K562 (cell line): ENCODE measurements around the gene PSME4. TPM values are rescaled to one million over a fixed set of nuclear protein-coding genes. Genes with fewer than 3 reads are reported as not detected.
A peak's percentile ranks its signal among the peaks of the same experiment; 100 is the strongest.

Source experiments
- ATF6 ChIP-seq: sonication (generic); formaldehyde crosslinking; IDR thresholded peaks from 2 replicates; pipeline ENCODE4 v1.4.0; 2020; ENCODE audit warnings: mild to moderate bottlenecking, missing genetic modification reagents
- ESRRB ChIP-seq: fragments of 250-450 bp; sonication (Bioruptor Pico); IDR thresholded peaks from 2 replicates; pipeline ENCODE4 v1.5.0; 2020; ENCODE audit warnings: mild to moderate bottlenecking, moderate library complexity, borderline replicate concordance
- FOSL1 ChIP-seq: fragments of 200-800 bp; sonication (Bioruptor generic); conservative IDR thresholded peaks from 2 replicates; pipeline ENCODE4 v1.6.1; 2016; ENCODE audit warnings: missing genetic modification characterization, missing compliant biosample characterization
- JUNB ChIP-seq: fragments of 450-650 bp; formaldehyde crosslinking; conservative IDR thresholded peaks from 2 replicates; pipeline ENCODE4 v1.4.0; 2020; ENCODE audit warnings: mild to moderate bottlenecking
- MYC ChIP-seq, 2 experiments: fragments of 250-450 bp in 1 of 2; sonication (Bioruptor Pico) in 1 of 2; IDR thresholded peaks; 2 replicates each; pipeline versions ENCODE4 v1.5.1 to v1.6.1; 2012 to 2021; ENCODE audit warnings: low read depth in 2 of 2, borderline replicate concordance in 1 of 2, improper control_type of control experiment in 1 of 2, low read length in 1 of 2, mild to moderate bottlenecking in 1 of 2, moderate library complexity in 1 of 2
- POLR2A ChIP-seq: fragments of 450-650 bp; conservative IDR thresholded peaks from 2 replicates; pipeline ENCODE4 v1.6.1; 2016
- POLR2H ChIP-seq: IDR thresholded peaks from 2 replicates; pipeline ENCODE4 v1.6.1; 2016; ENCODE audit warnings: missing genetic modification characterization, low read depth, mild to moderate bottlenecking, control low read depth, missing compliant biosample characterization, moderate library complexity
- RBM39 ChIP-seq: fragments of 200-400 bp; formaldehyde crosslinking; optimal IDR thresholded peaks from 2 replicates; pipeline ENCODE3; 2018; ENCODE audit warnings: low read depth, low read length
- SMAD1 ChIP-seq: fragments of 150-350 bp; IDR thresholded peaks from 2 replicates; pipeline ENCODE4 v1.6.1; 2014; ENCODE audit warnings: low read length, low read depth; ENCODE audit not compliant: partially characterized antibody
- SMARCC2 ChIP-seq: fragments of 450-650 bp; IDR thresholded peaks from 2 replicates; pipeline ENCODE4 v1.6.1; 2017; ENCODE audit warnings: antibody characterized with exemption, moderate library complexity, mild to moderate bottlenecking, low read depth
- SOX6 ChIP-seq: fragments of 450-650 bp; IDR thresholded peaks from 2 replicates; pipeline ENCODE4 v1.6.1; 2014; ENCODE audit warnings: mild to moderate bottlenecking
- TEAD1 ChIP-seq, 2 experiments: fragments of 450-650 bp in 1 of 2; sonication (generic) in 1 of 2; formaldehyde crosslinking; IDR thresholded peaks; 2 replicates each; pipeline versions ENCODE4 v1.4.0 to v1.8.0; 2020 to 2022; ENCODE audit warnings: mild to moderate bottlenecking in 2 of 2, missing genetic modification reagents in 1 of 2
- TEAD4 ChIP-seq, 2 experiments: sonication (generic) in 1 of 2; formaldehyde crosslinking in 1 of 2; IDR thresholded peaks; 2 replicates each; pipeline versions ENCODE4 v1.6.1 to v1.8.0; 2012 to 2022; ENCODE audit warnings: borderline replicate concordance in 1 of 2, inconsistent platforms in 1 of 2, low read length in 1 of 2, mild to moderate bottlenecking in 1 of 2, missing genetic modification reagents in 1 of 2
- TRIM28 ChIP-seq: fragments of 450-650 bp; IDR thresholded peaks from 2 replicates; pipeline ENCODE4 v1.6.1; 2017
- XRCC3 ChIP-seq: fragments of 450-650 bp; IDR thresholded peaks from 2 replicates; pipeline ENCODE4 v1.6.1; 2017; ENCODE audit warnings: mild to moderate bottlenecking, moderate library complexity
- ZNF318 ChIP-seq, 2 experiments: fragments of 450-650 bp; IDR thresholded peaks; 2 replicates each; pipeline ENCODE4 v1.6.1; 2016; ENCODE audit warnings: mild to moderate bottlenecking in 2 of 2, borderline replicate concordance in 1 of 2, low read depth in 1 of 2, moderate library complexity in 1 of 2
- ZNF384 ChIP-seq: IDR thresholded peaks from 2 replicates; pipeline ENCODE4 v1.6.1; 2012; ENCODE audit warnings: low read depth, low read length, improper control_type of control experiment
- polyA plus RNA-seq, 8 experiments: library from polyadenylated mRNA; depleted of rRNA in 4 of 8; stranded (reverse) in 5 of 8; unstranded in 3 of 8; fragments of >200 nt; fragmentation: Nextera tagmentation in 2 of 8; fragmentation: Illumina TruSeq in 1 of 8; extraction: Ambion mirVana in 2 of 8; extraction: Trizol in 1 of 8; gene quantifications; 2 replicates each; pipeline versions ENCODE4 v1.2.1 to v1.2.3, GENCODE V29; 2011 to 2014; ENCODE audit warnings: inconsistent platforms in 1 of 8, missing spikeins in 1 of 8
- total RNA-seq, 7 experiments: library from RNA; depleted of rRNA in 6 of 7; stranded (reverse); fragments of >200 nt in 6 of 7; fragmentation: Illumina TruSeq in 2 of 7; extraction: Trizol in 2 of 7; gene quantifications; 2 replicates each; pipeline versions ENCODE4 v1.2.1 to v1.2.3, GENCODE V29; 2011 to 2021; ENCODE audit warnings: low replicate concordance in 1 of 7

The PSME4 gene
- total and polyA plus RNA-seq, 9 of the 15 experiments (the other 6 are each of a cell fraction or from before 2014, with no cell fraction given): 24.3 to 77.8 (median 40.5) TPM

- TF ChIP-seq ATF6 (CRISPR knock-in tag) (0 out of 2 replicates have a peak, but pooled peaks have one; percentile 38), SMAD1 (peak; percentile 50), TEAD1 (CRISPR knock-in tag; IDR thresholded peaks at IDR 0.05) (peak in 1 of 2 experiments; percentile 49; a peak in 1 of 4 replicates), MYC (IDR thresholded peaks at IDR 0.05; ENCODE audit: low read depth, low read length) (peak; percentile 78), MYC (CRISPR knock-in tag; IDR thresholded peaks at IDR 0.05; ENCODE audit: borderline replicate concordance, low read depth) (no peak), TRIM28 (no peak), POLR2H (peak; percentile 77), POLR2A (peak; percentile 81), JUNB (CRISPR knock-in tag) (no peak), RBM39 (no peak), SMARCC2 (no peak; the same call in 1 of the 2 replicates), ZNF318 (IDR thresholded peaks at IDR 0.05; ENCODE audit: borderline replicate concordance in 1 of 2, low read depth in 1 of 2) (no peak), TEAD4 (IDR thresholded peaks at IDR 0.05; ENCODE audit: low read length) (0 out of 2 replicates have a peak, but pooled peaks have one; percentile 2), TEAD4 (CRISPR knock-in tag; IDR thresholded peaks at IDR 0.05; ENCODE audit: borderline replicate concordance) (no peak), XRCC3 (no peak), SOX6 (peak; percentile 41; the same call in 1 of the 2 replicates), FOSL1 (tag) (0 out of 2 replicates have a peak, but pooled peaks have one; percentile 28), ESRRB (CRISPR knock-in tag) (no peak), ZNF384 (no peak)
Measured at GRCh38 chr2:53970724-53971602, at the start of gene PSME4 (continued).
